ENCODE measurements around the gene DHRS4.

DHRS4 gene

GRCh38 chr14:23931721-23932289 is 21.8 kb upstream of the DHRS4 start:
- H3K27ac Mint-ChIP-seq (ENCODE audit: low read depth), result no peak overlapping the region
- no peaks in the 10 kb centered on the region for H3K36me3 Mint-ChIP-seq (ENCODE audit: insufficient read depth)
- ATAC-seq (replicated peaks; ENCODE audit: extremely low read depth, poor library complexity, severe bottlenecking) (no peak), DNase-seq (ENCODE audit: low spot score in 2 of 2) (no peak)
- no peaks in the 10 kb centered on the region for H3K9me3 Mint-ChIP-seq
- H3K4me3 Mint-ChIP-seq, result no peak overlapping the region
- peaks cover 10% of the 10 kb centered on the region for H3K27me3 Mint-ChIP-seq
- no peaks in the 10 kb centered on the region for H3K4me1 Mint-ChIP-seq

GRCh38 chr14:23932639-23933038 is 20.9 kb upstream of the DHRS4 start:
- H3K9me3 Mint-ChIP-seq, result no peaks in the 10 kb centered on the region
- no peak overlapping the region for H3K4me3 Mint-ChIP-seq
- H3K27ac Mint-ChIP-seq (ENCODE audit: low read depth), result no peak overlapping the region
- no peaks in the 10 kb centered on the region for H3K4me1 Mint-ChIP-seq
- DNase-seq (ENCODE audit: low spot score in 2 of 2), result no peak
- peaks cover 10% of the 10 kb centered on the region for H3K27me3 Mint-ChIP-seq
- no peaks in the 10 kb centered on the region for H3K36me3 Mint-ChIP-seq (ENCODE audit: insufficient read depth)
- ATAC-seq (replicated peaks; ENCODE audit: extremely low read depth, poor library complexity, severe bottlenecking), result no peak

GRCh38 chr14:23933108-23933741 is 20.3 kb upstream of the DHRS4 start:
- Mint-ChIP-seq H3K36me3 (ENCODE audit: insufficient read depth) (no peaks in the 10 kb centered on the region), H3K4me3 (no peak overlapping the region), H3K27me3 (peaks cover 10% of the 10 kb centered on the region), H3K9me3 (no peaks in the 10 kb centered on the region), H3K4me1 (no peaks in the 10 kb centered on the region), H3K27ac (ENCODE audit: low read depth) (no peak overlapping the region)
- no peak for DNase-seq (ENCODE audit: low spot score in 2 of 2)
- no peak for ATAC-seq (replicated peaks; ENCODE audit: extremely low read depth, poor library complexity, severe bottlenecking)

- Mint-ChIP-seq H3K4me1 (no peaks in the 10 kb centered on the region), H3K4me3 (no peak overlapping the region), H3K27ac (ENCODE audit: low read depth) (no peak overlapping the region), H3K36me3 (ENCODE audit: insufficient read depth) (no peaks in the 10 kb centered on the region), H3K9me3 (no peaks in the 10 kb centered on the region), H3K27me3 (peaks cover 10% of the 10 kb centered on the region)
- DNase-seq (ENCODE audit: low spot score in 2 of 2) (no peak), ATAC-seq (replicated peaks; ENCODE audit: extremely low read depth, poor library complexity, severe bottlenecking) (no peak)
Observed at GRCh38 chr14:23933742-23934128, 19.8 kb upstream of the DHRS4 start.

GRCh38 chr14:23935158-23935557 is 18.4 kb upstream of the DHRS4 start:
- no peak for ATAC-seq (replicated peaks; ENCODE audit: extremely low read depth, poor library complexity, severe bottlenecking)
- no peak overlapping the region for H3K27ac Mint-ChIP-seq (ENCODE audit: low read depth)
- H3K27me3 Mint-ChIP-seq, result no peaks in the 10 kb centered on the region
- H3K4me1 Mint-ChIP-seq, result no peaks in the 10 kb centered on the region
- no peaks in the 10 kb centered on the region for H3K36me3 Mint-ChIP-seq (ENCODE audit: insufficient read depth)
- no peak for DNase-seq (ENCODE audit: low spot score in 2 of 2)
- H3K4me3 Mint-ChIP-seq, result no peak overlapping the region
- H3K9me3 Mint-ChIP-seq, result no peaks in the 10 kb centered on the region

GRCh38 chr14:23936084-23936829 is 17.3 kb upstream of the DHRS4 start:
- no peak overlapping the region for H3K4me3 Mint-ChIP-seq
- DNase-seq (ENCODE audit: low spot score in 2 of 2) (no peak), ATAC-seq (replicated peaks; ENCODE audit: extremely low read depth, poor library complexity, severe bottlenecking) (no peak)
- no peak overlapping the region for H3K27ac Mint-ChIP-seq (ENCODE audit: low read depth)
- H3K27me3 Mint-ChIP-seq, result no peaks in the 10 kb centered on the region
- H3K36me3 Mint-ChIP-seq (ENCODE audit: insufficient read depth), result peaks cover 7% of the 10 kb centered on the region
- no peaks in the 10 kb centered on the region for H3K9me3 Mint-ChIP-seq
- no peaks in the 10 kb centered on the region for H3K4me1 Mint-ChIP-seq

- H3K4me3 Mint-ChIP-seq, result no peak overlapping the region
- no peaks in the 10 kb centered on the region for H3K4me1 Mint-ChIP-seq
- no peaks in the 10 kb centered on the region for H3K9me3 Mint-ChIP-seq
- H3K27ac Mint-ChIP-seq (ENCODE audit: low read depth), result no peak overlapping the region
- no peaks in the 10 kb centered on the region for H3K27me3 Mint-ChIP-seq
- no peak for ATAC-seq (replicated peaks; ENCODE audit: extremely low read depth, poor library complexity, severe bottlenecking)
- DNase-seq (ENCODE audit: low spot score in 2 of 2), result no peak
- H3K36me3 Mint-ChIP-seq (ENCODE audit: insufficient read depth), result peaks cover 7% of the 10 kb centered on the region
Observed at GRCh38 chr14:23937203-23937602, 16.4 kb upstream of the DHRS4 start.

- no peak for ATAC-seq (replicated peaks; ENCODE audit: extremely low read depth, poor library complexity, severe bottlenecking)
- H3K27me3 Mint-ChIP-seq, result no peaks in the 10 kb centered on the region
Observed at GRCh38 chr14:23938823-23939222, 14.7 kb upstream of the DHRS4 start.

GRCh38 chr14:23939607-23940326 is 13.8 kb upstream of the DHRS4 start:
- Mint-ChIP-seq H3K4me3 (no peak overlapping the region), H3K36me3 (ENCODE audit: insufficient read depth) (peaks cover 9% of the 10 kb centered on the region), H3K4me1 (peaks cover 5% of the 10 kb centered on the region), H3K27me3 (no peaks in the 10 kb centered on the region), H3K27ac (ENCODE audit: low read depth) (no peak overlapping the region), H3K9me3 (no peaks in the 10 kb centered on the region)
- no peak for ATAC-seq (replicated peaks; ENCODE audit: extremely low read depth, poor library complexity, severe bottlenecking)
- DNase-seq (ENCODE audit: low spot score in 2 of 2), result no peak

More at GRCh38 chr14:23938823-23939222, 14.7 kb upstream of the DHRS4 start:
- Mint-ChIP-seq H3K36me3 (ENCODE audit: insufficient read depth) (peaks cover 9% of the 10 kb centered on the region), H3K4me3 (no peak overlapping the region), H3K4me1 (peaks cover 5% of the 10 kb centered on the region), H3K9me3 (no peaks in the 10 kb centered on the region), H3K27ac (ENCODE audit: low read depth) (no peak overlapping the region)
- DNase-seq (ENCODE audit: low spot score in 2 of 2), result no peak

- Mint-ChIP-seq H3K27me3 (no peaks in the 10 kb centered on the region), H3K9me3 (no peaks in the 10 kb centered on the region), H3K36me3 (ENCODE audit: insufficient read depth) (peaks cover 9% of the 10 kb centered on the region), H3K4me1 (peaks cover 13% of the 10 kb centered on the region), H3K27ac (ENCODE audit: low read depth) (no peak overlapping the region), H3K4me3 (no peak overlapping the region)
- DNase-seq (ENCODE audit: low spot score in 2 of 2) (no peak), ATAC-seq (replicated peaks; ENCODE audit: extremely low read depth, poor library complexity, severe bottlenecking) (no peak)
Observed at GRCh38 chr14:23941230-23941629, 12.3 kb upstream of the DHRS4 start.

GRCh38 chr14:23941669-23942068 is 11.9 kb upstream of the DHRS4 start:
- H3K36me3 Mint-ChIP-seq (ENCODE audit: insufficient read depth), result peaks cover 9% of the 10 kb centered on the region
- H3K9me3 Mint-ChIP-seq, result no peaks in the 10 kb centered on the region
- peaks cover 17% of the 10 kb centered on the region for H3K4me1 Mint-ChIP-seq
- no peaks in the 10 kb centered on the region for H3K27me3 Mint-ChIP-seq
- H3K4me3 Mint-ChIP-seq, result no peak overlapping the region
- H3K27ac Mint-ChIP-seq (ENCODE audit: low read depth), result no peak overlapping the region
- DNase-seq (ENCODE audit: low spot score in 2 of 2), result no peak
- no peak for ATAC-seq (replicated peaks; ENCODE audit: extremely low read depth, poor library complexity, severe bottlenecking)

- Mint-ChIP-seq H3K4me3 (no peak overlapping the region), H3K27me3 (no peaks in the 10 kb centered on the region), H3K9me3 (no peaks in the 10 kb centered on the region), H3K36me3 (ENCODE audit: insufficient read depth) (peaks cover 9% of the 10 kb centered on the region), H3K4me1 (peaks cover 26% of the 10 kb centered on the region), H3K27ac (ENCODE audit: low read depth) (no peak overlapping the region)
- ATAC-seq (replicated peaks; ENCODE audit: extremely low read depth, poor library complexity, severe bottlenecking) (no peak), DNase-seq (ENCODE audit: low spot score in 2 of 2) (no peak)
Observed at GRCh38 chr14:23942587-23942986, 11.0 kb upstream of the DHRS4 start.
